H1 (cell line): ENCODE data around the gene LDLRAD4. TPM values are rescaled to one million over a fixed set of nuclear protein-coding genes. Genes with fewer than 3 reads are reported as not detected.

ENCODE experiments used
- CTCF ChIP-seq, 3 experiments: IDR thresholded peaks; 1 replicate in 2 of 3; 2 replicates in 1 of 3; pipeline versions ENCODE4 v1.5.1 to v1.6.1; 2011; ENCODE audit warnings: low read length in 3 of 3, mild to moderate bottlenecking in 3 of 3, inconsistent platforms in 2 of 3, low read depth in 1 of 3, moderate library complexity in 1 of 3; ENCODE audit not compliant: insufficient read depth in 1 of 3; ENCODE audit errors: control extremely low read depth in 1 of 3
- TCF12 ChIP-seq: IDR thresholded peaks from 2 replicates; pipeline ENCODE4 v1.6.1; 2011; ENCODE audit warnings: low read depth, mild to moderate bottlenecking, low read length
- polyA plus RNA-seq, 7 experiments: library from polyadenylated mRNA; depleted of rRNA in 3 of 7; stranded (reverse) in 5 of 7; unstranded in 2 of 7; fragments of >200 nt in 5 of 7; fragments of 200-250 nt in 2 of 7; gene quantifications; 1 replicate in 5 of 7; 2 replicates in 1 of 7; 4 replicates in 1 of 7; pipeline versions ENCODE4 v1.2.1 to v1.2.3, GENCODE V29; 2011 to 2013; ENCODE audit warnings: missing spikeins in 2 of 7, mixed read lengths in 2 of 7
- total RNA-seq: library from RNA; stranded (reverse); fragmentation: NEBNext Ultra II Directional; extraction: Animal tissue kit (Norgen Biotek cat#: 25700); gene quantifications from 2 replicates; pipeline ENCODE4 v1.2.1, GENCODE V29; 2021

The LDLRAD4 gene
- total and polyA plus RNA-seq, 2 of the 8 experiments (the other 6 are each of a cell fraction or from before 2014, with no cell fraction given) = 0.77 to 1.4 TPM

- TF ChIP-seq CTCF (IDR thresholded peaks at IDR 0.05; ENCODE audit: control extremely low read depth in 1 of 3, insufficient read depth in 1 of 3, low read depth in 1 of 3, low read length in 3 of 3) = peak in 1 of 3 experiments; percentile 8; a peak in 2 of 4 replicates
- no peak for TF ChIP-seq TCF12
These were observed 102.4 kb downstream of the LDLRAD4 start (continued) for GRCh38 chr18:13320891-13321425.
